Neutrophil (primary cell): ENCODE data around the gene CLIC1.

ENCODE experiments used
- H3K27ac ChIP-seq: fragments of 200-600 bp; sonication (generic); 2 replicates; pipeline ENCODE4 v1.5.1; 2016; ENCODE audit warnings: mild to moderate bottlenecking, moderate library complexity
- H3K27me3 ChIP-seq: fragments of 200-600 bp; sonication (generic); 2 replicates; pipeline ENCODE4 v1.6.0; 2016; ENCODE audit warnings: mild to moderate bottlenecking
- H3K36me3 ChIP-seq: fragments of 200-600 bp; sonication (generic); 2 replicates; pipeline ENCODE4 v1.5.1; 2017
- H3K4me1 ChIP-seq, 2 experiments: fragments of 200-600 bp in 1 of 2; sonication (generic) in 1 of 2; 1 replicate in 1 of 2; 2 replicates in 1 of 2; pipeline versions ENCODE4 v1.5.1 to v1.6.1; 2013 to 2016; ENCODE audit warnings: low read depth in 1 of 2, low read length in 1 of 2, mild to moderate bottlenecking in 1 of 2, moderate library complexity in 1 of 2; ENCODE audit not compliant: control insufficient read depth in 1 of 2, insufficient read depth in 1 of 2
- H3K4me3 ChIP-seq, 2 experiments: fragments of 200-600 bp in 1 of 2; sonication (generic) in 1 of 2; 1 replicate in 1 of 2; 2 replicates in 1 of 2; pipeline ENCODE4 v1.5.1; 2013 to 2016; ENCODE audit warnings: low read depth in 1 of 2, low read length in 1 of 2, mild to moderate bottlenecking in 1 of 2, moderate library complexity in 1 of 2
- H3K9me3 ChIP-seq: fragments of 200-600 bp; sonication (generic); 2 replicates; pipeline ENCODE4 v1.5.1; 2016
- CTCF ChIP-seq: fragments of 200-600 bp; sonication (generic); IDR thresholded peaks from 2 replicates; pipeline ENCODE4 v1.5.1; 2016; ENCODE audit warnings: antibody characterized with exemption

CLIC1 gene

DNA sequence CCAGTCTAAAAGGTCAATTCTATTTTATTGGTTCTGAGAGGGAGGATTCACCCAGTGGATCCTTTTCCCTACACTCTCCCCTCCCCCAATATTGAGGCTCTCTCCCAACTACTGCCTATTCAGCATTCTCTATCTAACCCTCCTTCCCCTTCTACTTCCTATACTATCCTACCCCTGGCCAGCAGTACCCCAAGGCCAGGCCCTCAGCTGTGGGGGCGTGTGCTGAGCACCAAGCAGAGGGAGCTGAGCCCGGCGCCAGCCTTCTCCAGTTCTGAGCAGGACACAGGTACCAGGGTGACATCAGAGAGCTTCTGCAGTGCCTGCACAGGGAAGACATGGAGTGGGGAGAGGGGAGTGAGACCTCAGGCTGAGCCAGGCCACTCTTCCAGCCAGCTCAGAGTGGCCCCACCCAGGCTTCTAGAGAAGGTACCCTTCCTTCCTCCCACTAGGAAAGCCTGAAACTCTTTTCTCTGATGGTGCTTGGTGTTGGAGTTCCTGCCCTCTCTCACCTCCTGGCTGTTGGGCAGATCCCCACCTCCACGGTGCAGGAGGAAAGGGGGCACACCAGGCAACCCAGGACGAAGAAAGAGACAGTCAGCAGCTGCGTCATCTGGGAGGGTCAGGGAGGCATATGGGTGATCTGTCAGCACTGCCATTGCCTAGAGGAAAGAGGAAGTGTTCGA, 9.2 kb downstream of the CLIC1 start:
- peak; percentile 44 for TF ChIP-seq CTCF
- Histone ChIP-seq H3K27me3 (peaks cover 12% of the 10 kb centered on the region), H3K9me3 (no peaks in the 10 kb centered on the region), H3K36me3 (peaks cover 43% of the 10 kb centered on the region), H3K4me3 (peak overlapping the region; percentile 41 to 89), H3K27ac (peak overlapping the region; percentile 96), H3K4me1 (peaks cover 62 to 64% of the 10 kb centered on the region in 2 experiments)

DNA sequence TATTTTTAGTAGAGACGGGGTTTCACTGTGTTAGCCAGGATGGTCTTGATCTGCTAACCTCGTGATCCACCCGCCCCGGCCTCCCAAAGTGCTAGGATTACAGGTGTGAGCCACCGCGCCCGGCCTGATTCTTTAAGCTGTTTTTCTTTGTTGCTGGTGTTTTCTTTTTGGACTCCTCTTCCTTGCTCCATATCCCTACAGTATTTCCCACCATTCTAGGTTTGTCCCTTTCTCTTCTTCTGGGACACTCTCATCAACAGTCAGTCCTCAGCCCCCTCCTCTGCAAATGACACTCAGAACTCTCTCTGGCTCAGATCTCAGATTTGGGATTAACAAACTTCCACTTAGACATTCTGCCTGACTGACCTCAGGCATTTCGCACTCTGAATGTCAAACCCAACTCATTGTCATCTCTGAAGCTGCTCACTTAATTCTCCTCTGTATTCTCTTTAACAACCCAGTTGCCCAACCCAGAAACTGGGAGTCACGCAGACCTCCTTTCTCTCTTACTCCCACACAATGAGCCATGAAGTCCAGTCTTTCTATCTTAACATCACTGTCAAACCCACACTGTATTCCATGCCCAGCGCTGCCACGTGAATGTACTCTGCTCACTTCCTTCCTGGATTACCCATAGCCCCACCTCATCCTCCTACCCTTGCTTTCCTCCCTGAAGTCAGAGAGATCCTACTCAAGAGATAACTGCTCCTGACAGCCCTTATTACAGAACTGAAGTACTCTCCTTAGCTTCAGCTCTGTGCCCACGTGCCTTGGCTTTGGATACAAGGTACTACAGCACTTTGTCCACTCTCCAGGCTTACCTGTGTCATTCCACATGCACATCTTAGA, 10.6 kb downstream of the CLIC1 start:
- H3K9me3 ChIP-seq = no peaks in the 10 kb centered on the region
- peaks cover 29% of the 10 kb centered on the region for H3K36me3 ChIP-seq
- H3K27ac ChIP-seq = peak overlapping the region; percentile 96
- no peak overlapping the region for H3K4me3 ChIP-seq
- peaks cover 12% of the 10 kb centered on the region for H3K27me3 ChIP-seq
- no peak for TF ChIP-seq CTCF
- peaks cover 51% of the 10 kb centered on the region in 2 experiments for H3K4me1 ChIP-seq

DNA sequence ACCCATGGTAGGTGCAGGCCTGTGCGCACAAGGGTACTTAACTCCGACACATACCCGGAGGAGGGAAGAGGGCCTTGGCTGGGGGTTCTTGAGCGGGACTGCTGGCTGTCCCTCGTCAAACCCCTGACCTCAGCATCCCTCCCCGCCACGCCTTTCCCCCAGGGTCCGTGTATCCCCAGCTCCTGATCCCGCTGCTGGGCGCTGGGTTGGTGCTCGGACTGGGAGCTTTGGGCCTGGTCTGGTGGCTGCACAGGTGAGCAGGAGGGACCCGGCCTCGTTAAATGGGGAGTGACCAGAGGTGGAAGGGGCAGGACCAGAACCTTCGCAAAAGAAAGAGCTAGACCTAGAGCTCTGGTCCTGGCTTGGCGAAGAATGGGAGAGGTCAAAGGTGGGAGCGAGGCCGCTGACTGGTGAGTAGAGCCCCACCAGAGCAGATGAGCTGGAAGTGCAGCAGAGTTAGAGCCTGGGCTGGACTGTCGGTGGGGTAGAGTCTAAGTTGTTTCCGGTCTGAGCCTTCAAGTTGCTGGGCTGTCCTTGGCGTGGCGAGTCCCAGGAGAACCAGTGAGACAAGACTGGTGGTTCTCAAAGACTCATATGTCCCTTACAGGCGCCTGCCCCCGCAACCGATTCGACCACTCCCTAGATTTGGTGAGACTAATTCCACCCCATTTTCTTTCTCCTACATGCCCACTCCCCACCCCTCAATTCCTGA, 12.2 kb downstream of the CLIC1 start:
- H3K27me3 ChIP-seq = peaks cover 12% of the 10 kb centered on the region
- H3K27ac ChIP-seq = no peak overlapping the region
- H3K4me3 ChIP-seq = no peak overlapping the region
- peaks cover 35 to 37% of the 10 kb centered on the region in 2 experiments for H3K4me1 ChIP-seq
- no peak for TF ChIP-seq CTCF
- H3K36me3 ChIP-seq = peaks cover 20% of the 10 kb centered on the region
- no peaks in the 10 kb centered on the region for H3K9me3 ChIP-seq

- Histone ChIP-seq H3K27ac (no peak within 1 kb of the TSS), H3K4me1 (peaks cover 28 to 29% of the 10 kb centered on the region in 2 experiments), H3K9me3 (no peaks in the 10 kb centered on the region), H3K4me3 (no peak within 1 kb of the TSS), H3K27me3 (peaks cover 12% of the 10 kb centered on the region), H3K36me3 (peaks cover 20% of the 10 kb centered on the region)
- TF ChIP-seq CTCF = no peak
These were observed 12.9 kb downstream of the CLIC1 start, which contains the start of gene MPIG6B for GRCh38 chr6:31723245-31723979. MPIG6B (plus strand) TSS chr6:31723373; CDS start chr6:31723384, 11 bp downstream.

DNA sequence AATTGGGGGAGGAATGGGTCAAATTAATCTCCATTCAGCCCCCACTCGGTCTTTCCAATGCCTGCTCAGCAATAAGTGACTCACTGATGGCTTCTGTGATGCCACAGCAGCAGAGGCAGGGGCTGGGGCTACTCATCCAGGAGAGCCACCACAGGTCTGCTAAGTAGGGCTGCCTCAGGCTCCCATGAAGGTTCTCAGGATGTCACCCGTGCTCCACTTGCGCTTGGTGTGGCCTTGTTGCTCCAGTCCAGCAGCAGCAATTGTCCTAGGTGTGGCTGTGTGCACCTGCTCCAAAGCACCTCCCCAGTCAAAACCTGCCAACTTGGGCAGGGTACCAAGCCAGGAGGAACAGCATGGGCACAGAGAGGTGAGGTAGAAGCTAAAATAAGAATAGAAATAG, 14.2 kb downstream of the CLIC1 start:
- TF ChIP-seq CTCF = no peak
- Histone ChIP-seq H3K27ac (no peak overlapping the region), H3K4me1 (peaks cover 16 to 17% of the 10 kb centered on the region in 2 experiments), H3K4me3 (no peak overlapping the region), H3K27me3 (peaks cover 12% of the 10 kb centered on the region), H3K9me3 (no peaks in the 10 kb centered on the region), H3K36me3 (peaks cover 18% of the 10 kb centered on the region)
